ENCODE data around the gene BCKDHA. TPM values are rescaled to one million over a fixed set of nuclear protein-coding genes. Genes with fewer than 3 reads are reported as not detected.

The BCKDHA gene
- total and polyA plus RNA-seq, 2 donors (not counting 3 experiments of a cell fraction or from before 2014, with no cell fraction given) = 16.5 to 50.4 TPM

GRCh38 chr19:41452584-41453275 is 55.1 kb downstream of the BCKDHA start:
- POLR2A ChIA-PET = no interaction called here

More at GRCh38 chr19:41452584-41453275, 55.1 kb downstream of the BCKDHA start:
- no peaks in the 10 kb centered on the region for H3K79me2 ChIP-seq (ENCODE audit: control insufficient read depth, insufficient read depth, low read length)
- H3K9ac ChIP-seq (replicated peaks; ENCODE audit: extremely low read depth, insufficient read depth, low read length) = no peak overlapping the region
- H3K27ac ChIP-seq (ENCODE audit: insufficient read depth, low read depth, low read length) = no peak overlapping the region
- DNase-seq (ENCODE audit: low read depth, low spot score) (no peak), FAIRE-seq (no peak)
- peaks cover 0 to 2% of the 10 kb centered on the region in 2 experiments for H3K27me3 ChIP-seq (ENCODE audit: control insufficient read depth in 2 of 2, insufficient read depth in 2 of 2, low read length in 2 of 2)
- no peak overlapping the region for H3K4me2 ChIP-seq (ENCODE audit: insufficient read depth, low read length)
- intact Hi-C loops (cut with micrococcal nuclease) = no loop called here
- no peaks in the 10 kb centered on the region for H3K9me3 ChIP-seq (replicated peaks; ENCODE audit: control insufficient read depth, insufficient read depth, low read length)
- H3K9me1 ChIP-seq (replicated peaks; ENCODE audit: control insufficient read depth, extremely low read depth, insufficient read depth, low read length) = peaks cover 3% of the 10 kb centered on the region
- no TSS peak for BruUV-seq (replicated peaks)
- TF ChIP-seq POLR2A (IDR thresholded peaks at IDR 0.05; ENCODE audit: low read depth, low read length) (no peak), CTCF (IDR thresholded peaks at IDR 0.05; ENCODE audit: extremely low read depth in 1 of 2, insufficient read depth in 1 of 2, low read depth in 1 of 2, low read length in 2 of 2) (no peak), MYC (IDR thresholded peaks at IDR 0.05; ENCODE audit: low read depth, low read length) (no peak), FOS (IDR thresholded peaks at IDR 0.05; ENCODE audit: borderline replicate concordance, insufficient read depth, low read length) (no peak), GATA2 (IDR thresholded peaks at IDR 0.05; ENCODE audit: insufficient read depth, insufficient read length, low read depth, low read length) (no peak), JUN (IDR thresholded peaks at IDR 0.05; ENCODE audit: borderline replicate concordance, insufficient read depth, insufficient read length, low read depth) (no peak), EZH2 (IDR thresholded peaks at IDR 0.05; ENCODE audit: borderline replicate concordance, low read depth, low read length, severe bottlenecking) (no peak), POLR2AphosphoS5 (IDR thresholded peaks at IDR 0.05; ENCODE audit: insufficient read depth, low read depth, low read length) (no peak)
- TF ChIP-seq, protein P1, sequence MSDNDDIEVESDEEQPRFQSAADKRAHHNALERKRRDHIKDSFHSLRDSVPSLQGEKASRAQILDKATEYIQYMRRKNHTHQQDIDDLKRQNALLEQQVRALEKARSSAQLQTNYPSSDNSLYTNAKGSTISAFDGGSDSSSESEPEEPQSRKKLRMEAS (IDR thresholded peaks at IDR 0.05; ENCODE audit: insufficient read depth, insufficient read length) = no peak
- H2AFZ ChIP-seq (ENCODE audit: low read depth, low read length) = no peak overlapping the region
- H3K4me1 ChIP-seq (ENCODE audit: control insufficient read depth, extremely low read depth, insufficient read depth, low read length) = peaks cover 24% of the 10 kb centered on the region
- H3K4me3 ChIP-seq (replicated peaks in 1 of 3; ENCODE audit: insufficient read depth in 1 of 3, low read depth in 1 of 3, low read length in 3 of 3) = no peak overlapping the region
- no peaks in the 10 kb centered on the region for H4K20me1 ChIP-seq (replicated peaks; ENCODE audit: control insufficient read depth, extremely low read depth, insufficient read depth, low read length)
- CTCF ChIA-PET = interaction anchor here (7.0 to 8.9 kb wide), 2 partner anchors 86 to 112 kb away, joined by 140 to 343 read pairs; no protein-coding TSS in a partner anchor
- H3K36me3 ChIP-seq (ENCODE audit: control insufficient read depth in 2 of 2, extremely low read depth in 1 of 2, insufficient read depth in 2 of 2, low read length in 2 of 2) = peaks cover 2 to 7% of the 10 kb centered on the region in 2 experiments
- dilution Hi-C loops (cut with MboI; ENCODE audit: extremely low pct_ligation_motif_present, low sequenced_read_pairs) = no loop called here

All from endothelial cell of umbilical vein (primary cell).